Measurements from ENCODE around the gene RAB4B.

Gene RAB4B

GRCh38 chr19:40786060-40787037 lies 8.3 kb downstream of the RAB4B start:
- DNase-seq, result no peak
- no peaks in the 10 kb centered on the region for H3K27me3 Mint-ChIP-seq
- peaks cover 38% of the 10 kb centered on the region for H3K4me1 Mint-ChIP-seq
- no peak overlapping the region for H3K4me3 Mint-ChIP-seq
- no peak for ATAC-seq
- peak overlapping the region; percentile 6 to 60 for H3K27ac Mint-ChIP-seq
- no peaks in the 10 kb centered on the region for H3K9me3 Mint-ChIP-seq

GRCh38 chr19:40791349-40791748 lies 13.3 kb downstream of the RAB4B start:
- Mint-ChIP-seq H3K4me1 (peaks cover 48% of the 10 kb centered on the region), H3K4me3 (no peak overlapping the region), H3K27me3 (no peaks in the 10 kb centered on the region), H3K9me3 (no peaks in the 10 kb centered on the region), H3K27ac (peak overlapping the region in 1 of 2 donors; percentile 87)
- DNase-seq (no peak), ATAC-seq (no peak)

GRCh38 chr19:40791996-40792395 lies 13.9 kb downstream of the RAB4B start:
- H3K27ac Mint-ChIP-seq, result peak overlapping the region; percentile 61 to 63
- no peak for ATAC-seq
- no peaks in the 10 kb centered on the region for H3K27me3 Mint-ChIP-seq
- H3K4me3 Mint-ChIP-seq, result peak overlapping the region in 1 of 2 donors; percentile 38
- H3K4me1 Mint-ChIP-seq, result peaks cover 48% of the 10 kb centered on the region
- DNase-seq, result no peak
- no peaks in the 10 kb centered on the region for H3K9me3 Mint-ChIP-seq

- H3K27ac Mint-ChIP-seq, result peak overlapping the region; percentile 70 to 96
- ATAC-seq (no peak), DNase-seq (no peak)
- no peaks in the 10 kb centered on the region for H3K27me3 Mint-ChIP-seq
- no peaks in the 10 kb centered on the region for H3K9me3 Mint-ChIP-seq
- H3K4me1 Mint-ChIP-seq, result peaks cover 65% of the 10 kb centered on the region
- H3K4me3 Mint-ChIP-seq, result peak overlapping the region; percentile 7 to 96
These were observed 19.3 kb downstream of the RAB4B start for GRCh38 chr19:40797166-40797962.

GRCh38 chr19:40797963-40798682 lies 20.1 kb downstream of the RAB4B start:
- ATAC-seq (peak; percentile 68), DNase-seq (peak; percentile 65 to 81)
- Mint-ChIP-seq H3K9me3 (no peaks in the 10 kb centered on the region), H3K4me3 (peak overlapping the region; percentile 95 to 96), H3K27ac (peak overlapping the region; percentile 96 to 99), H3K4me1 (peaks cover 65% of the 10 kb centered on the region), H3K27me3 (no peaks in the 10 kb centered on the region)

- DNase-seq (peak; percentile 100), ATAC-seq (peak; percentile 86)
- Mint-ChIP-seq H3K27ac (peak within 1 kb of the TSS; percentile 96 to 99), H3K4me1 (peaks cover 70% of the 10 kb centered on the region), H3K9me3 (no peaks in the 10 kb centered on the region), H3K4me3 (peak within 1 kb of the TSS; percentile 99 to 100), H3K27me3 (no peaks in the 10 kb centered on the region)
These were observed 20.9 kb downstream of the RAB4B start, which contains the start of gene EGLN2 for GRCh38 chr19:40798683-40799557. Gene EGLN2, plus strand, starts transcription at chr19:40799191. Its CDS starts 1,382 bp downstream, at chr19:40800573.

GRCh38 chr19:40799558-40800338 lies 21.7 kb downstream of the RAB4B start:
- Mint-ChIP-seq H3K4me1 (peaks cover 79% of the 10 kb centered on the region), H3K9me3 (no peaks in the 10 kb centered on the region), H3K27ac (peak overlapping the region; percentile 93 to 95), H3K4me3 (peak overlapping the region; percentile 99 to 100), H3K27me3 (no peaks in the 10 kb centered on the region)
- peak; percentile 6 for ATAC-seq
- peak in 1 of 2 donors; percentile 50 for DNase-seq

- Mint-ChIP-seq H3K27ac (peak overlapping the region; percentile 93 to 95), H3K27me3 (no peaks in the 10 kb centered on the region), H3K4me1 (peaks cover 86% of the 10 kb centered on the region), H3K9me3 (no peaks in the 10 kb centered on the region), H3K4me3 (peak overlapping the region; percentile 99 to 100)
- no peak for DNase-seq
- ATAC-seq, result no peak
These were observed 22.4 kb downstream of the RAB4B start for GRCh38 chr19:40800339-40800996.

- Mint-ChIP-seq H3K4me1 (peaks cover 90% of the 10 kb centered on the region), H3K9me3 (no peaks in the 10 kb centered on the region), H3K27ac (peak overlapping the region in 1 of 2 donors; percentile 65), H3K27me3 (no peaks in the 10 kb centered on the region), H3K4me3 (peak overlapping the region; percentile 99 to 100)
- ATAC-seq, result no peak
- no peak for DNase-seq
These were observed 22.9 kb downstream of the RAB4B start for GRCh38 chr19:40800997-40801377.

GRCh38 chr19:40801426-40802299 lies 23.6 kb downstream of the RAB4B start:
- ATAC-seq (no peak), DNase-seq (no peak)
- Mint-ChIP-seq H3K27ac (peak overlapping the region; percentile 89 to 97), H3K9me3 (no peaks in the 10 kb centered on the region), H3K4me3 (peak overlapping the region; percentile 99 to 100), H3K4me1 (peaks cover 90% of the 10 kb centered on the region), H3K27me3 (no peaks in the 10 kb centered on the region)

- no peaks in the 10 kb centered on the region for H3K27me3 Mint-ChIP-seq
- H3K4me1 Mint-ChIP-seq, result peaks cover 90% of the 10 kb centered on the region
- ATAC-seq (no peak), DNase-seq (no peak)
- no peaks in the 10 kb centered on the region for H3K9me3 Mint-ChIP-seq
- H3K4me3 Mint-ChIP-seq, result peak overlapping the region; percentile 86 to 100
- peak overlapping the region; percentile 89 to 97 for H3K27ac Mint-ChIP-seq
These were observed 24.5 kb downstream of the RAB4B start for GRCh38 chr19:40802300-40803169.
